HepG2 (cell line): Measurements from ENCODE around the gene TMC2. TPM values are rescaled to one million over a fixed set of nuclear protein-coding genes. Genes with fewer than 3 reads are reported as not detected.

Source experiments
- ATAC-seq: fragments of 200-7000 bp; cut with Tn5 transposase; 3 replicates; pipeline ENCODE4 v1.9.1; 2020; ENCODE audit warnings: mild to moderate bottlenecking, moderate library complexity
- BruUV-seq: library from RNA; stranded (reverse); fragments of 400-500 nt; replicated peaks from 2 replicates; lab custom pipeline; 2021; lab: Mats Ljungman, UMichigan
- CTCF ChIA-PET: fragments of 300-600 bp; formaldehyde crosslinking; extraction: SDS; loops from one replicate; lab custom pipeline; 2021; ENCODE audit warnings: low total read pairs, inconsistent platforms, low intra/inter-chr PET ratio; lab: Yijun Ruan, JAX
- POLR2A ChIA-PET: fragments of 350-600 bp; sonication (Branson Sonifier 250); formaldehyde crosslinking; loops from one replicate; lab custom pipeline; 2020; ENCODE audit warnings: antibody characterized with exemption, inconsistent platforms; lab: Yijun Ruan, JAX
- DNase-seq: peaks from one replicate; pipeline ENCODE4 v3.0.0-alpha.2; 2015; ENCODE audit warnings: low spot score
- FAIRE-seq: peaks from 3 replicates; lab custom pipeline; 2011; peaks lifted over from hg19 to GRCh38; lab: Jason Lieb, UNC
- H2AFZ ChIP-seq: one replicate; pipeline ENCODE4 v1.6.1; 2011; ENCODE audit warnings: low read length, inconsistent platforms
- H3K27ac ChIP-seq: fragments of 300-600 bp; 3 replicates; pipeline ENCODE4 v1.8.0; 2011; ENCODE audit warnings: mixed run types, mild to moderate bottlenecking, mixed read lengths, low read length, inconsistent platforms; ENCODE audit not compliant: insufficient read depth; ENCODE audit errors: extremely low read length
- H3K27me3 ChIP-seq, 2 experiments: fragments of 200-600 bp in 1 of 2; 2 replicates in 1 of 2; 3 replicates in 1 of 2; pipeline versions ENCODE4 v1.6.0 to v1.8.0; 2011; ENCODE audit warnings: low read length in 2 of 2, mild to moderate bottlenecking in 2 of 2, moderate library complexity in 2 of 2, inconsistent platforms in 1 of 2; ENCODE audit not compliant: insufficient read depth in 2 of 2, control insufficient read depth in 1 of 2
- H3K36me3 ChIP-seq, 2 experiments: fragments of 200-600 bp in 1 of 2; replicated peaks in 1 of 2; 2 replicates in 1 of 2; 3 replicates in 1 of 2; pipeline versions ENCODE4 v1.5.1 to v1.8.0; 2011; ENCODE audit warnings: low read length in 2 of 2, inconsistent platforms in 1 of 2; ENCODE audit not compliant: insufficient read depth in 2 of 2, control insufficient read depth in 1 of 2
- H3K4me1 ChIP-seq: 2 replicates; pipeline ENCODE4 v1.5.1; 2012; ENCODE audit warnings: low read length, inconsistent platforms; ENCODE audit not compliant: insufficient read depth
- H3K4me2 ChIP-seq: 2 replicates; pipeline ENCODE4 v1.6.0; 2011; ENCODE audit warnings: low read depth, low read length, inconsistent platforms
- H3K4me3 ChIP-seq, 3 experiments: fragments of 200-600 bp in 1 of 3; sonication (generic), shearing (Covaris generic) in 1 of 3; replicated peaks in 1 of 3; 2 replicates each; pipeline ENCODE4 v1.5.1; 2011 to 2016; ENCODE audit warnings: low read length in 3 of 3, inconsistent platforms in 2 of 3, low read depth in 2 of 3, mild to moderate bottlenecking in 2 of 3, control low read depth in 1 of 3, mixed read lengths in 1 of 3; ENCODE audit not compliant: insufficient read depth in 1 of 3
- H3K79me2 ChIP-seq: one replicate; pipeline ENCODE4 v1.6.1; 2011; ENCODE audit warnings: low read length, inconsistent platforms; ENCODE audit not compliant: insufficient read depth
- H3K9ac ChIP-seq: 2 replicates; pipeline ENCODE4 v1.6.0; 2011; ENCODE audit warnings: mild to moderate bottlenecking, low read depth, low read length, inconsistent platforms; ENCODE audit not compliant: insufficient read depth
- H3K9me3 ChIP-seq: 2 replicates; pipeline ENCODE4 v1.5.1; 2012; ENCODE audit warnings: mild to moderate bottlenecking, low read length
- H4K20me1 ChIP-seq: 2 replicates; pipeline ENCODE4 v1.6.0; 2011; ENCODE audit warnings: inconsistent platforms, mild to moderate bottlenecking, low read length, moderate library complexity; ENCODE audit not compliant: insufficient read depth
- AKAP8 ChIP-seq: sonication (generic); formaldehyde crosslinking; IDR thresholded peaks from 2 replicates; pipeline ENCODE4 v1.5.1; 2020; ENCODE audit warnings: mild to moderate bottlenecking, missing genetic modification reagents
- ATF2 ChIP-seq: sonication (generic); formaldehyde crosslinking; IDR thresholded peaks from 2 replicates; pipeline ENCODE4 v1.4.0; 2020; ENCODE audit warnings: missing genetic modification reagents
- MTF2 ChIP-seq: sonication (generic); formaldehyde crosslinking; IDR thresholded peaks from 2 replicates; pipeline ENCODE4 v1.5.0; 2020; ENCODE audit warnings: missing genetic modification reagents, borderline replicate concordance
- SYNCRIP ChIP-seq: fragments of 200-400 bp; formaldehyde crosslinking; IDR thresholded peaks from 2 replicates; pipeline ENCODE4 v1.6.1; 2018; ENCODE audit warnings: mild to moderate bottlenecking, low read depth, low read length; ENCODE audit not compliant: insufficient read depth
- TAF1 ChIP-seq: sonication (generic); formaldehyde crosslinking; IDR thresholded peaks from 2 replicates; pipeline ENCODE4 v1.4.0; 2020; ENCODE audit warnings: missing genetic modification reagents
- WIZ ChIP-seq: sonication (generic); formaldehyde crosslinking; IDR thresholded peaks from 2 replicates; pipeline ENCODE4 v1.5.1; 2020; ENCODE audit warnings: mild to moderate bottlenecking, missing genetic modification reagents
- XBP1 ChIP-seq: sonication (generic); formaldehyde crosslinking; IDR thresholded peaks from 2 replicates; pipeline ENCODE4 v1.5.0; 2020; ENCODE audit warnings: missing genetic modification reagents
- YEATS4 ChIP-seq: sonication (generic); formaldehyde crosslinking; IDR thresholded peaks from 2 replicates; pipeline ENCODE4 v1.4.0; 2020; ENCODE audit warnings: missing genetic modification reagents, borderline replicate concordance
- ZFY ChIP-seq: sonication (generic); formaldehyde crosslinking; IDR thresholded peaks from 2 replicates; pipeline ENCODE4 v1.4.0; 2020; ENCODE audit warnings: missing genetic modification reagents
- ZHX1 ChIP-seq: sonication (generic); formaldehyde crosslinking; IDR thresholded peaks from 2 replicates; pipeline ENCODE4 v1.8.1; 2022; ENCODE audit warnings: low read depth, mild to moderate bottlenecking, missing genetic modification reagents
- ZKSCAN5 ChIP-seq: sonication (generic); formaldehyde crosslinking; IDR thresholded peaks from 2 replicates; pipeline ENCODE4 v1.5.1; 2020; ENCODE audit warnings: mild to moderate bottlenecking, missing genetic modification reagents
- ZMYM3 ChIP-seq: sonication (generic); formaldehyde crosslinking; IDR thresholded peaks from 2 replicates; pipeline ENCODE4 v1.5.1; 2020; ENCODE audit warnings: mild to moderate bottlenecking, missing genetic modification reagents
- ZNF460 ChIP-seq: sonication (generic); formaldehyde crosslinking; IDR thresholded peaks from 2 replicates; pipeline ENCODE4 v1.5.1; 2020; ENCODE audit warnings: missing genetic modification reagents, mild to moderate bottlenecking, borderline replicate concordance
- ZNF772 ChIP-seq: sonication (generic); formaldehyde crosslinking; IDR thresholded peaks from 2 replicates; pipeline ENCODE4 v1.5.0; 2020; ENCODE audit warnings: mild to moderate bottlenecking, missing genetic modification reagents
- ZNF781 ChIP-seq: sonication (generic); formaldehyde crosslinking; IDR thresholded peaks from 2 replicates; pipeline ENCODE4 v1.5.1; 2020; ENCODE audit warnings: borderline replicate concordance, mild to moderate bottlenecking, missing genetic modification reagents; ENCODE audit errors: not compliant biosample characterization
- ZSCAN5A ChIP-seq: sonication (generic); formaldehyde crosslinking; IDR thresholded peaks from 2 replicates; pipeline ENCODE4 v1.8.0; 2022; ENCODE audit warnings: mild to moderate bottlenecking, missing genetic modification reagents, borderline replicate concordance
- WGBS: methylation state at CpG from one replicate; pipeline ENCODE4 v1.1.6; 2017; ENCODE audit warnings: low lambda C conversion rate; 5-methylcytosine and 5-hydroxymethylcytosine counted together
- in situ Hi-C: cut with HindIII; loops from 2 replicates; pipeline ENCODE4 v1.10.0; 2017; ENCODE audit warnings: low pct_unique_long_range_greater_than_20kb; ENCODE audit not compliant: extremely low pct_ligation_motif_present
- intact Hi-C: fragments of 100-400 bp; cut with micrococcal nuclease; formaldehyde crosslinking; loops from one replicate; pipeline ENCODE4 v1.10.0; 2022; ENCODE audit not compliant: unreplicated experiment
- polyA plus RNA-seq, 8 experiments: library from polyadenylated mRNA; depleted of rRNA in 3 of 8; stranded (reverse) in 7 of 8; unstranded in 1 of 8; fragments of >200 nt; fragmentation: Illumina TruSeq in 4 of 8; extraction: Trizol in 4 of 8; gene quantifications; 2 replicates each; pipeline versions ENCODE4 v1.2.1 to v1.2.3, GENCODE V29; 2011 to 2016; ENCODE audit warnings: low read depth in 4 of 8, missing spikeins in 1 of 8, mixed read lengths in 1 of 8; ENCODE audit not compliant: insufficient read depth in 1 of 8
- total RNA-seq, 5 experiments: library from RNA; depleted of rRNA; stranded (reverse); fragments of >200 nt; fragmentation: Illumina TruSeq; extraction: Trizol; gene quantifications; 2 replicates each; pipeline ENCODE4 v1.2.3, GENCODE V29; 2016; ENCODE audit warnings: low read depth in 1 of 5
- TF ChIP-seq, protein P1 (sequence below): IDR thresholded peaks from 2 replicates; pipeline ENCODE4 v1.4.0; 2020; ENCODE audit warnings: mild to moderate bottlenecking, missing genetic modification reagents

TMC2 gene
- total and polyA plus RNA-seq, 2 of the 13 experiments (the other 11 are each of a cell fraction or from before 2014, with no cell fraction given): not detected

GRCh38 chr20:2527762-2528161, 8.6 kb upstream of the TMC2 start:
- 19% methylated on average over 6 of the region's 6 CpGs for WGBS
- FAIRE-seq (no peak), DNase-seq (no peak), ATAC-seq (no peak)
- Histone ChIP-seq H4K20me1 (no peaks in the 10 kb centered on the region), H3K79me2 (no peaks in the 10 kb centered on the region), H3K4me2 (no peak overlapping the region), H3K27me3 (peaks cover 2 to 34% of the 10 kb centered on the region in 2 experiments; a peak in 1 of 5 replicates), H3K9ac (no peak overlapping the region), H3K9me3 (no peaks in the 10 kb centered on the region), H3K27ac (no peak overlapping the region), H3K4me3 (no peak overlapping the region), H2AFZ (no peak overlapping the region), H3K4me1 (peaks cover 17% of the 10 kb centered on the region), H3K36me3 (no peaks in the 10 kb centered on the region)
- in situ Hi-C loops (no loop called here), intact Hi-C loops (no loop called here)
- POLR2A ChIA-PET: no interaction called here
- CTCF ChIA-PET: no interaction called here
- no TSS peak for BruUV-seq
- TF ChIP-seq TAF1: no peak
- TF ChIP-seq ZMYM3 (CRISPR knock-in tag): no peak
- TF ChIP-seq AKAP8 (CRISPR knock-in tag): no peak
- no peak for TF ChIP-seq ZFY (CRISPR knock-in tag)
- TF ChIP-seq ZHX1 (CRISPR knock-in tag): no peak
- no peak for TF ChIP-seq ZSCAN5A (CRISPR knock-in tag)
- no peak for TF ChIP-seq YEATS4 (CRISPR knock-in tag)
- TF ChIP-seq XBP1: no peak
- no peak for TF ChIP-seq ZKSCAN5 (CRISPR knock-in tag)
- TF ChIP-seq ZNF460 (CRISPR knock-in tag): no peak
- TF ChIP-seq ZNF772: no peak
- no peak for TF ChIP-seq MTF2 (CRISPR knock-in tag)
- TF ChIP-seq ATF2 (CRISPR knock-in tag): no peak
- TF ChIP-seq WIZ (CRISPR knock-in tag): no peak
- TF ChIP-seq, protein P1, sequence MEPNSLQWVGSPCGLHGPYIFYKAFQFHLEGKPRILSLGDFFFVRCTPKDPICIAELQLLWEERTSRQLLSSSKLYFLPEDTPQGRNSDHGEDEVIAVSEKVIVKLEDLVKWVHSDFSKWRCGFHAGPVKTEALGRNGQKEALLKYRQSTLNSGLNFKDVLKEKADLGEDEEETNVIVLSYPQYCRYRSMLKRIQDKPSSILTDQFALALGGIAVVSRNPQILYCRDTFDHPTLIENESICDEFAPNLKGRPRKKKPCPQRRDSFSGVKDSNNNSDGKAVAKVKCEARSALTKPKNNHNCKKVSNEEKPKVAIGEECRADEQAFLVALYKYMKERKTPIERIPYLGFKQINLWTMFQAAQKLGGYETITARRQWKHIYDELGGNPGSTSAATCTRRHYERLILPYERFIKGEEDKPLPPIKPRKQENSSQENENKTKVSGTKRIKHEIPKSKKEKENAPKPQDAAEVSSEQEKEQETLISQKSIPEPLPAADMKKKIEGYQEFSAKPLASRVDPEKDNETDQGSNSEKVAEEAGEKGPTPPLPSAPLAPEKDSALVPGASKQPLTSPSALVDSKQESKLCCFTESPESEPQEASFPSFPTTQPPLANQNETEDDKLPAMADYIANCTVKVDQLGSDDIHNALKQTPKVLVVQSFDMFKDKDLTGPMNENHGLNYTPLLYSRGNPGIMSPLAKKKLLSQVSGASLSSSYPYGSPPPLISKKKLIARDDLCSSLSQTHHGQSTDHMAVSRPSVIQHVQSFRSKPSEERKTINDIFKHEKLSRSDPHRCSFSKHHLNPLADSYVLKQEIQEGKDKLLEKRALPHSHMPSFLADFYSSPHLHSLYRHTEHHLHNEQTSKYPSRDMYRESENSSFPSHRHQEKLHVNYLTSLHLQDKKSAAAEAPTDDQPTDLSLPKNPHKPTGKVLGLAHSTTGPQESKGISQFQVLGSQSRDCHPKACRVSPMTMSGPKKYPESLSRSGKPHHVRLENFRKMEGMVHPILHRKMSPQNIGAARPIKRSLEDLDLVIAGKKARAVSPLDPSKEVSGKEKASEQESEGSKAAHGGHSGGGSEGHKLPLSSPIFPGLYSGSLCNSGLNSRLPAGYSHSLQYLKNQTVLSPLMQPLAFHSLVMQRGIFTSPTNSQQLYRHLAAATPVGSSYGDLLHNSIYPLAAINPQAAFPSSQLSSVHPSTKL (CRISPR knock-in tag): no peak
- no peak for TF ChIP-seq SYNCRIP
- TF ChIP-seq ZNF781 (CRISPR knock-in tag): no peak
